ENCODE data around the gene PRSS56. TPM values are rescaled to one million over a fixed set of nuclear protein-coding genes. Genes with fewer than 3 reads are reported as not detected.

Gene PRSS56
- not detected for total RNA-seq

GRCh38 chr2:232519581-232520438 is at the start of gene PRSS56:
TSS of gene PRSS56 (plus strand) at chr2:232520388. CDS start at chr2:232520599, 211 bp downstream.
- Mint-ChIP-seq H3K9me3 (no peaks in the 10 kb centered on the region), H3K36me3 (ENCODE audit: insufficient read depth) (no peaks in the 10 kb centered on the region)

GRCh38 chr2:232473467-232473890 is 46.7 kb upstream of the PRSS56 start:
- Mint-ChIP-seq H3K4me3 (no peak overlapping the region), H3K27me3 (ENCODE audit: low read depth) (peaks cover 27% of the 10 kb centered on the region), H3K9me3 (peaks cover 17% of the 10 kb centered on the region), H3K4me1 (ENCODE audit: low read depth) (no peaks in the 10 kb centered on the region), H3K36me3 (ENCODE audit: insufficient read depth) (no peaks in the 10 kb centered on the region)
- DNase-seq, result no peak
- ATAC-seq, result no peak

More at GRCh38 chr2:232519581-232520438, at the start of gene PRSS56:
- Mint-ChIP-seq H3K27me3 (ENCODE audit: low read depth) (peaks cover 41% of the 10 kb centered on the region), H3K4me1 (ENCODE audit: low read depth) (peaks cover 6% of the 10 kb centered on the region), H3K4me3 (no peak within 1 kb of the TSS)
- ATAC-seq, result no peak
- no peak for DNase-seq

- no peak for DNase-seq
- Mint-ChIP-seq H3K27me3 (ENCODE audit: low read depth) (peaks cover 27% of the 10 kb centered on the region), H3K4me3 (no peak overlapping the region), H3K36me3 (ENCODE audit: insufficient read depth) (no peaks in the 10 kb centered on the region), H3K9me3 (peaks cover 17% of the 10 kb centered on the region), H3K4me1 (ENCODE audit: low read depth) (no peaks in the 10 kb centered on the region)
- ATAC-seq, result no peak
Measured at GRCh38 chr2:232476045-232476444, 44.1 kb upstream of the PRSS56 start.

GRCh38 chr2:232476791-232477190 is 43.4 kb upstream of the PRSS56 start:
- no peaks in the 10 kb centered on the region for H3K36me3 Mint-ChIP-seq (ENCODE audit: insufficient read depth)
- no peak overlapping the region for H3K4me3 Mint-ChIP-seq
- H3K9me3 Mint-ChIP-seq, result peaks cover 13% of the 10 kb centered on the region
- H3K27me3 Mint-ChIP-seq (ENCODE audit: low read depth), result peaks cover 22% of the 10 kb centered on the region
- no peak for DNase-seq
- H3K4me1 Mint-ChIP-seq (ENCODE audit: low read depth), result no peaks in the 10 kb centered on the region
- no peak for ATAC-seq

- DNase-seq, result no peak
- Mint-ChIP-seq H3K9me3 (peaks cover 2% of the 10 kb centered on the region), H3K4me1 (ENCODE audit: low read depth) (no peaks in the 10 kb centered on the region), H3K27me3 (ENCODE audit: low read depth) (peaks cover 20% of the 10 kb centered on the region), H3K4me3 (no peak overlapping the region), H3K36me3 (ENCODE audit: insufficient read depth) (no peaks in the 10 kb centered on the region)
- no peak for ATAC-seq
Measured at GRCh38 chr2:232477751-232478510, 42.3 kb upstream of the PRSS56 start.

- no peaks in the 10 kb centered on the region for H3K9me3 Mint-ChIP-seq
- no peak for ATAC-seq
- no peak for DNase-seq
Measured at GRCh38 chr2:232478571-232479340, 41.4 kb upstream of the PRSS56 start.

GRCh38 chr2:232479341-232480200 is 40.6 kb upstream of the PRSS56 start:
- no peak for ATAC-seq

More at GRCh38 chr2:232478571-232479340, 41.4 kb upstream of the PRSS56 start:
- Mint-ChIP-seq H3K4me1 (ENCODE audit: low read depth) (no peaks in the 10 kb centered on the region), H3K4me3 (no peak overlapping the region), H3K36me3 (ENCODE audit: insufficient read depth) (no peaks in the 10 kb centered on the region), H3K27me3 (ENCODE audit: low read depth) (peaks cover 20% of the 10 kb centered on the region)

GRCh38 chr2:232480201-232481190 is 39.7 kb upstream of the PRSS56 start:
- no peak overlapping the region for H3K4me3 Mint-ChIP-seq
- H3K4me1 Mint-ChIP-seq (ENCODE audit: low read depth), result peaks cover 5% of the 10 kb centered on the region
- no peaks in the 10 kb centered on the region for H3K9me3 Mint-ChIP-seq
- H3K27me3 Mint-ChIP-seq (ENCODE audit: low read depth), result peaks cover 29% of the 10 kb centered on the region
- ATAC-seq (no peak), DNase-seq (no peak)
- no peaks in the 10 kb centered on the region for H3K36me3 Mint-ChIP-seq (ENCODE audit: insufficient read depth)

More at GRCh38 chr2:232479341-232480200, 40.6 kb upstream of the PRSS56 start:
- Mint-ChIP-seq H3K4me1 (ENCODE audit: low read depth) (no peaks in the 10 kb centered on the region), H3K36me3 (ENCODE audit: insufficient read depth) (no peaks in the 10 kb centered on the region), H3K27me3 (ENCODE audit: low read depth) (peaks cover 24% of the 10 kb centered on the region), H3K4me3 (no peak overlapping the region), H3K9me3 (no peaks in the 10 kb centered on the region)
- DNase-seq, result no peak

GRCh38 chr2:232481322-232482140 is 38.7 kb upstream of the PRSS56 start:
- ATAC-seq, result no peak
- H3K4me3 Mint-ChIP-seq, result no peak overlapping the region
- H3K27me3 Mint-ChIP-seq (ENCODE audit: low read depth), result peaks cover 27% of the 10 kb centered on the region
- no peaks in the 10 kb centered on the region for H3K9me3 Mint-ChIP-seq
- H3K4me1 Mint-ChIP-seq (ENCODE audit: low read depth), result peaks cover 5% of the 10 kb centered on the region
- H3K36me3 Mint-ChIP-seq (ENCODE audit: insufficient read depth), result no peaks in the 10 kb centered on the region
- DNase-seq, result no peak

GRCh38 chr2:232482301-232483238 is 37.6 kb upstream of the PRSS56 start:
- H3K27me3 Mint-ChIP-seq (ENCODE audit: low read depth), result peaks cover 31% of the 10 kb centered on the region
- DNase-seq (no peak), ATAC-seq (no peak)
- no peak overlapping the region for H3K4me3 Mint-ChIP-seq
- peaks cover 8% of the 10 kb centered on the region for H3K4me1 Mint-ChIP-seq (ENCODE audit: low read depth)
- no peaks in the 10 kb centered on the region for H3K36me3 Mint-ChIP-seq (ENCODE audit: insufficient read depth)
- no peaks in the 10 kb centered on the region for H3K9me3 Mint-ChIP-seq

GRCh38 chr2:232483311-232483922 is 36.8 kb upstream of the PRSS56 start:
- Mint-ChIP-seq H3K36me3 (ENCODE audit: insufficient read depth) (no peaks in the 10 kb centered on the region), H3K27me3 (ENCODE audit: low read depth) (peaks cover 35% of the 10 kb centered on the region), H3K9me3 (no peaks in the 10 kb centered on the region), H3K4me1 (ENCODE audit: low read depth) (peaks cover 8% of the 10 kb centered on the region), H3K4me3 (no peak overlapping the region)
- no peak for DNase-seq
- ATAC-seq, result no peak

All from activated T-cell treated with anti-CD3 and anti-CD28 coated beads, Interleukin-2, amount 50 U/mL, for 4 hours (primary cell).